HG03558 (cell line): ENCODE data around the gene BPIFB6.

ENCODE experiments used
- ATAC-seq: cut with Tn5 transposase; IDR thresholded peaks from one replicate; pipeline ENCODE4 v1.9.1; 2021; ENCODE audit warnings: moderate number of reproducible peaks; ENCODE audit not compliant: unreplicated experiment; ENCODE audit errors: extremely low read depth

The BPIFB6 gene

DNA sequence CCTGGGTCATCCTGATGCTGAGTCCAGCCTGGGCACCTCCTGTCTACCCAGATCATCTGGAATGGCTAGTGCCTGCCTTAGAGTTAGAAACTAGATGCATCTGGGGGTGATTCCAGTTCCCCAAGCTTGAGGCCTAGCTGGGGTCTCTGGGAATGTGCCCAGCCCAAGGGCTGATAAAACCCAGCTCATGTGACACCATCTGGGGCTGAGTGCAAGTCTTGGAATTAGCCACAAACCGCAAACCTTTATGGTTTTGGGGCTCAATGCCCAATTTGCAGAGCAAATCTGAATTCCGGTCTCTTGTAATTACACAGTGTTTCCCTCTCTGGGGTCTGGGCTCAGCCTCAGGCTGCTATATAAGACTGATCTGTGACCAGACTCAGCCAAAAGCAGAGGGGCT lies 47.8 kb downstream of the BPIFB6 start, which contains the start of gene BPIFB4:
Gene BPIFB4, plus strand, starts transcription at position 385 of the 400 bp plus-strand sequence. CDS start 1,884 bp downstream, outside the sequence.
- no peak for ATAC-seq

- ATAC-seq: no peak
These were observed 50.1 kb downstream of the BPIFB6 start for GRCh38 chr20:33081411-33082154.

- no peak for ATAC-seq
These were observed 51.1 kb downstream of the BPIFB6 start for GRCh38 chr20:33082546-33082945.

DNA sequence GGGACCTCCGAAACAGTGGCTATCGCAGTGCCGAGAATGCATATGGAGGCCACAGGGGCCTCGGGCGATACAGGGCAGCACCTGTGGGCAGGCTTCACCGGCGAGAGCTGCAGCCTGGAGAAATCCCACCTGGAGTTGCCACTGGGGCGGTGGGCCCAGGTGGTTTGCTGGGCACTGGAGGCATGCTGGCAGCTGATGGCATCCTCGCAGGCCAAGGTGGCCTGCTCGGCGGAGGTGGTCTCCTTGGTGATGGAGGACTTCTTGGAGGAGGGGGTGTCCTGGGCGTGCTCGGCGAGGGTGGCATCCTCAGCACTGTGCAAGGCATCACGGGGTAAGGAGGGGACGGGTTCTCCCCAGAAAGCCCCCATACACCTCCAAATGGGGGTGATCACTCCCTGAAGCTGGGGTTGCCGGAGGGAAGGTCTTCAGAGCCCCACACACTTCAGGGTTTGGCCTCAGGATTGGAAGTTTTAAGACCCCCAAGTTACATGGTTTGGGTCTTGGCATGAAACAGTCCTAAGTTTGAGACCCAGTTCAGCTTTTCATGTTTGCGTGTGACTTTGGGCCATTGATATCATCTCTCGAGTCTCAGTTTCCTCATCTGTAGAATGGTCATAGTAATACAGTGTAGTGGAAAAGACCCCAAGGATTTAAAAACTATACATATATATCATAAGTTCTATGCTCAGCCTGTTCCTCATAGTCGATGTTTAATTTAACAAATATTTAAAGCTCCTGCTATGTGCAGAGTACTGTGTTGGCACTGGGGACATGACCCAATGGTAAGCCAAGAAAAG lies 52.3 kb downstream of the BPIFB6 start:
- no peak for ATAC-seq

DNA sequence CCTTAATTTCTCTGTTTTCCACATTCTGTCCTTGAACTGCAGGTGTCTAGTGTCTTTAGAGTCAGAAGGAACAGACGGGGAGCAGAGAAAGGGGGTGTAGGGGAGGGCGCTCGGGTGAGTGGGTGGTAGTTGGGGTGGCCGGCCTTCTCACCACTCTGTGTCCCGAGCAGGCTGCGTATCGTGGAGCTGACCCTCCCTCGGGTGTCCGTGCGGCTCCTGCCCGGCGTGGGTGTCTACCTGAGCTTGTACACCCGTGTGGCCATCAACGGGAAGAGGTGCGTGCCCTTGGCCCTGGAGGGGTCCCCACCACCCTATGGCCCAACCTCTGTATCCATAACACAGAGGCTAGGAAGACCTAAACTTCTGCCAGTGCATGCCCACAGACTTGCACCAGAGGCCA lies 53.3 kb downstream of the BPIFB6 start:
- no peak for ATAC-seq

DNA sequence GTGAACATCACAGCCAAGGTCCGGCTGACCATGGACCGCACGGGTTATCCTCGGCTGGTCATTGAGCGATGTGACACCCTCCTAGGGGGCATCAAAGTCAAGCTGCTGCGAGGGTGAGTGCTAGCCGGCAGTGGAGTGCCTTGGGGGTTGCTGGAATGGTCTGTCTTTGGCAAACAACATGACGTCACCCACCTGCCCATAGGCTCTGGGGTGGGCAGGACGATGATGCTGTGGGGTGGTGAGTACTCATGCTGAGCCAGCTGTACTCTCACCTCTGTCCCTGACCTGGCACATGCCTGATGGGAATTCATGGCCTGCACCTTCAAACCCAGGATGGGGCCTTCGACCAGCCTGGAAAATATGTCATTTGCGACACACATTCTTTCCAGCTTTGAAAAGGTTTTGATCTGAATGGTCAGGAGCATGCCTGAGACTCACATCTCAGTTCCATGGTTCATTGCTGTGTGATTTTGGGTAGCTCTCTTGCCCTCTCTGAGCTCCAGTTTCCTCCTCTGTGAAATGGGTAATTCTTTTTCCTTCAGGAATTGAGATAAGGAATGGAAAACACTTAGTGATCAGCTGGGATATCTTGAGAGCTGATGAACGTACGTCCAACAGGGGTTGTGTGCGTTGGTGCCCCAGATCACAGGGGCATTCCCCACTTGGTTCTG lies 54.7 kb downstream of the BPIFB6 start:
- no peak for ATAC-seq

DNA sequence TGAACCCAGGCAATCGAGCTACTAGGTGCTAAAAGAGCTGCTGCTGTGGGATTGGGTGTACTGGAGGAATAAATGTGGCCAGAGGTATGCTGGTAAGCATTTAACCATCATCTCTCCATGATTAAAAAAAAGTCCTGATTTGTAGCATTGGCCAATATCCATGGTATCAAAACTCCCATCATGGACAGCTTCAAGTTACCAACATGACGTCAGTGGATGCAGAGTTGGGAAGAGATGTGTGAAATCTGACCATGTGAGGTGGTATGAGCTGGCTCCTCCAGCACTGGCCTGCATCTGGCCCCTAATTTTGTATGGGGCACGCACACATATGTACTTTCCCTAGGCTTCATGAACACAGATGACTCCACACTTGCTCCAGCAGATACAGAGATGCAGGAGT lies 59.7 kb downstream of the BPIFB6 start:
- no peak for ATAC-seq

- no peak for ATAC-seq
These were observed 60.2 kb downstream of the BPIFB6 start for GRCh38 chr20:33091693-33092092.

GRCh38 chr20:33092361-33092760 lies 60.9 kb downstream of the BPIFB6 start:
- no peak for ATAC-seq

DNA sequence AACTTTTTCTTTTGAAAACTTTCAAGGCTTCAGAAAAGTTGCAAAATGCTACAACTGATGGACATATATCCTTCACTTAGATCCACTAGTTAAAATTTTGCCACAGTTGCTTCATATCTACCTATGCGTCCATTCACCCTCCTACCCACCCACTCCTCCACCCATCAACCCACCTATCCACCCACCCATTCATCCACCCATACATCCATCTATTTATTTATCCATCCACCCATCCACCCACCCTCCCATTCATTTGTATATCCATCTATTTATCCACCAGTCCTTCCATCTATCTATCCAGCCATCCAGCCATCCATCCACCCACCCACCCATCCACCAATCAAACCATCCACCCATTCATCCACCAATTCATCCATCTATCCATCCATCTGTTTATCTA lies 61.6 kb downstream of the BPIFB6 start:
- ATAC-seq: no peak

DNA sequence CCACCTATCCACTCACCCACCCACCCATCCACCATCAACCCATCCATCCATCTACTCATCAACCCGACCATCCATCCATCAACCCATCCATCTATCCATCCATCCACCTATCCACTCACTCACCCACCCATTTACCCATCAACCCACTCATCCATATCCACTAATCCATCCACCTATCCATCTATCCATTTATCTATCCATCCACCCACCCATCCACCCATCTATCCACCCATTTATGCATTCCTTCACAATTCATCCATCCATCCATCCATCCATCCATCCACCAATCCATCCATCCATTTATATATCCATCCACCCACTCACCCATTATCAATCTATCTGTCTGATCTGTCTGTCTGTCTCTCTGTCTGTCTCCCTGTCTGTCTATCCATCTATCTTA lies 62.1 kb downstream of the BPIFB6 start:
- ATAC-seq: no peak
